ENCODE results near the gene DAPK1.

DNA sequence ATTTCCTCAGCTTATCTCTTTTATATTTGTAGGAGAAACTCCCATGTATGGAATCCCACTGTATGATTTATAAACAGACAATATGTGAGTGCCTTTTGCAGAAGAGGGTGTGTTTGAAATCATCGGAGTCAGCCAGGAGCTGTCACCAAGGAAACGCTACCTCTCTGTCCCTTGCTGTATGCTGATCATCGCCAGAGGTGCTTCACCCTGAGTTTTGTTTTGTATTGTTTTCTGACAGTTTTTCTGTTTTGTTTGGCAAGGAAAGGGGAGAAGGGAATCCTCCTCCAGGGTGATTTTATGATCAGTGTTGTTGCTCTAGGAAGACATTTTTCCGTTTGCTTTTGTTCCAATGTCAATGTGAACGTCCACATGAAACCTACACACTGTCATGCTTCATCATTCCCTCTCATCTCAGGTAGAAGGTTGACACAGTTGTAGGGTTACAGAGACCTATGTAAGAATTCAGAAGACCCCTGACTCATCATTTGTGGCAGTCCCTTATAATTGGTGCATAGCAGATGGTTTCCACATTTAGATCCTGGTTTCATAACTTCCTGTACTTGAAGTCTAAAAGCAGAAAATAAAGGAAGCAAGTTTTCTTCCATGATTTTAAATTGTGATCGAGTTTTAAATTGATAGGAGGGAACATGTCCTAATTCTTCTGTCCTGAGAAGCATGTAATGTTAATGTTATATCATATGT, 210.3 kb downstream of the DAPK1 start:
- TF ChIP-seq, protein P1, sequence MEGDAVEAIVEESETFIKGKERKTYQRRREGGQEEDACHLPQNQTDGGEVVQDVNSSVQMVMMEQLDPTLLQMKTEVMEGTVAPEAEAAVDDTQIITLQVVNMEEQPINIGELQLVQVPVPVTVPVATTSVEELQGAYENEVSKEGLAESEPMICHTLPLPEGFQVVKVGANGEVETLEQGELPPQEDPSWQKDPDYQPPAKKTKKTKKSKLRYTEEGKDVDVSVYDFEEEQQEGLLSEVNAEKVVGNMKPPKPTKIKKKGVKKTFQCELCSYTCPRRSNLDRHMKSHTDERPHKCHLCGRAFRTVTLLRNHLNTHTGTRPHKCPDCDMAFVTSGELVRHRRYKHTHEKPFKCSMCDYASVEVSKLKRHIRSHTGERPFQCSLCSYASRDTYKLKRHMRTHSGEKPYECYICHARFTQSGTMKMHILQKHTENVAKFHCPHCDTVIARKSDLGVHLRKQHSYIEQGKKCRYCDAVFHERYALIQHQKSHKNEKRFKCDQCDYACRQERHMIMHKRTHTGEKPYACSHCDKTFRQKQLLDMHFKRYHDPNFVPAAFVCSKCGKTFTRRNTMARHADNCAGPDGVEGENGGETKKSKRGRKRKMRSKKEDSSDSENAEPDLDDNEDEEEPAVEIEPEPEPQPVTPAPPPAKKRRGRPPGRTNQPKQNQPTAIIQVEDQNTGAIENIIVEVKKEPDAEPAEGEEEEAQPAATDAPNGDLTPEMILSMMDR (IDR thresholded peaks at IDR 0.05; ENCODE audit: low read length): no peak
- no peak for TF ChIP-seq EZH2 (optimal IDR thresholded peaks at IDR 0.05; ENCODE audit: low read depth, low read length)
